DOHH2 (cell line): Measurements from ENCODE around the gene RILPL1.
"Not testable (repeated sequence)": the region's sequence is repeated elsewhere in the genome, so short reads cannot be mapped to it uniquely, and the experiment has no call there.

Source experiments
- CTCF ChIP-seq: fragments of 200-600 bp; sonication (generic); IDR thresholded peaks from one replicate; pipeline ENCODE4 v1.5.1; 2014; ENCODE audit warnings: antibody characterized with exemption, mild to moderate bottlenecking, low read depth, low read length; ENCODE audit not compliant: poor library complexity, severe bottlenecking
- EZH2phosphoT487 ChIP-seq: fragments of 200-600 bp; sonication (generic); IDR thresholded peaks from 2 replicates; pipeline ENCODE4 v1.6.1; 2017; ENCODE audit warnings: borderline replicate concordance, mild to moderate bottlenecking, antibody characterized with exemption, low read length, moderate library complexity, mixed read lengths

GRCh38 chr12:123514582-123515221 is 18.8 kb downstream of the RILPL1 start:
- TF ChIP-seq CTCF, EZH2phosphoT487: not testable (repeated sequence)
